ENCODE results near the gene LRRC55. TPM values are rescaled to one million over a fixed set of nuclear protein-coding genes. Genes with fewer than 3 reads are reported as not detected.

The LRRC55 gene
- polyA plus RNA-seq, 2 of the 4 experiments (the other 2 are of a cell fraction): 0.01 TPM; not detected in 1

GRCh38 chr11:57196596-57196995, 14.8 kb downstream of the LRRC55 start:
- ChIA-PET CTCF (no interaction called here), POLR2A (no interaction called here)
- 89% methylated on average over 6 of the region's 6 CpGs for WGBS (ENCODE audit: missing lambda C conversion rate)
- ATAC-seq (no peak), FAIRE-seq (no peak), DNase-seq (ENCODE audit: low read depth in 1 of 2, low spot score in 1 of 2) (no peak)
- Histone ChIP-seq H3K27ac (no peak overlapping the region), H3K9me3 (0 out of 3 replicates have a peak, but pooled peaks cover 4% of the 10 kb centered on the region), H3K4me1 (no peaks in the 10 kb centered on the region), H3K4me2 (no peak overlapping the region), H3K4me3 (no peak overlapping the region)
- TF ChIP-seq CBX2 (IDR thresholded peaks at IDR 0.05; ENCODE audit: borderline replicate concordance, low read depth) (no peak), MAFK (IDR thresholded peaks at IDR 0.05; ENCODE audit: partially characterized antibody) (no peak), ZNF302 (CRISPR knock-in tag; IDR thresholded peaks at IDR 0.05) (no peak), EP300 (IDR thresholded peaks at IDR 0.05) (no peak), HOXB5 (CRISPR knock-in tag; IDR thresholded peaks at IDR 0.05) (no peak), CHD4 (IDR thresholded peaks at IDR 0.05; ENCODE audit: borderline replicate concordance) (no peak), FOXS1 (CRISPR knock-in tag; IDR thresholded peaks at IDR 0.05) (no peak), NR3C1 (IDR thresholded peaks at IDR 0.05) (no peak), EHMT2 (IDR thresholded peaks at IDR 0.05; ENCODE audit: low read depth) (no peak), EHF (CRISPR knock-in tag; IDR thresholded peaks at IDR 0.05) (no peak), TFCP2L1 (CRISPR knock-in tag; IDR thresholded peaks at IDR 0.05) (no peak), TP53 (CRISPR knock-in tag; IDR thresholded peaks at IDR 0.05) (no peak)

DNA sequence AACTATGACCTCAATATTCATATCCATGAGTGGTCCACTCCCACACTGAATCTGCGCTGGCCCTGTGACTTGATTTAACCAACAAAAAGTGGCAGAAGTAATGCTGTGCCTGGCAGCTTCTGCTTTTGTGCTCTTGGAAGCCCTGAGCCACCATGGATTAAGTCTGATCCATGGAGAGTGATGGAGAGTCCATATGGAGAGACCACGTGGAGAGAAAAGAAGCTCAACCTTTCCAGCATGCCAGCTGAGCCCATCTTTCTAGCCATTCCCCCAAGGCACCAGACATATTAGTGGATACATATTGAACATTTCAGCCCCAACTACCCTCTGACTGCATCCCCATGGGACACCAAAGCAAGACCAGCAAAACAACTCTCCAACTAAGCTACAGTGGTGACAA, 16.0 kb downstream of the LRRC55 start:
- no peak overlapping the region for H3K27ac ChIP-seq
- H3K9me3 ChIP-seq: 0 out of 3 replicates have a peak, but pooled peaks cover 4% of the 10 kb centered on the region
- H3K4me3 ChIP-seq: no peak overlapping the region
- ChIA-PET CTCF (interaction anchor here (0.9 to 1.2 kb wide), 3 partner anchors 8 to 51 kb away, joined by 3 read pairs; no protein-coding TSS in a partner anchor), POLR2A (interaction anchor here (1.6 kb wide), 1 partner anchor 9 kb away, joined by 3 read pairs; no protein-coding TSS in a partner anchor)
- ATAC-seq: no peak
- 66% methylated on average over 2 of the region's 2 CpGs for WGBS (ENCODE audit: missing lambda C conversion rate)
- no peaks in the 10 kb centered on the region for H3K4me1 ChIP-seq
- TF ChIP-seq E2F6 (IDR thresholded peaks at IDR 0.05; ENCODE audit: borderline replicate concordance, low read depth) (no peak), HOXA7 (CRISPR knock-in tag; IDR thresholded peaks at IDR 0.05) (no peak)
- DNase-seq (ENCODE audit: low read depth in 1 of 2, low spot score in 1 of 2): no peak
- no peak for FAIRE-seq
- H3K4me2 ChIP-seq: no peak overlapping the region

GRCh38 chr11:57199330-57199729, 17.6 kb downstream of the LRRC55 start:
- TF ChIP-seq MAZ (IDR thresholded peaks at IDR 0.05; ENCODE audit: borderline replicate concordance, low read depth, low read length) (no peak), ZFP36 (IDR thresholded peaks at IDR 0.05; ENCODE audit: borderline replicate concordance, partially characterized antibody) (no peak), CBX2 (IDR thresholded peaks at IDR 0.05; ENCODE audit: borderline replicate concordance, low read depth) (no peak), BCL3 (IDR thresholded peaks at IDR 0.05) (no peak), NPAS2 (CRISPR knock-in tag; IDR thresholded peaks at IDR 0.05; ENCODE audit: borderline replicate concordance) (no peak), HOXB5 (CRISPR knock-in tag; IDR thresholded peaks at IDR 0.05) (no peak), GATA3 (IDR thresholded peaks at IDR 0.05; ENCODE audit: borderline replicate concordance) (no peak), EHF (CRISPR knock-in tag; IDR thresholded peaks at IDR 0.05) (no peak), CHD4 (IDR thresholded peaks at IDR 0.05; ENCODE audit: borderline replicate concordance) (no peak), BHLHE40 (IDR thresholded peaks at IDR 0.05; ENCODE audit: low read depth, low read length) (no peak), RCOR1 (IDR thresholded peaks at IDR 0.05; ENCODE audit: low read depth, low read length) (no peak)
- DNase-seq (ENCODE audit: low read depth in 1 of 2, low spot score in 1 of 2) (no peak), FAIRE-seq (no peak), ATAC-seq (no peak)
- POLR2A ChIA-PET: no interaction called here
- Histone ChIP-seq H3K4me1 (no peaks in the 10 kb centered on the region), H3K27ac (no peak overlapping the region), H3K4me3 (no peak overlapping the region), H3K4me2 (no peak overlapping the region), H3K9me3 (0 out of 3 replicates have a peak, but pooled peaks cover under 1% of the 10 kb centered on the region)
- CTCF ChIA-PET: interaction anchor here (0.9 kb wide), 1 partner anchor 11 kb away, joined by 3 read pairs; no protein-coding TSS in a partner anchor
- 91% methylated on average over 11 of the region's 11 CpGs for WGBS (ENCODE audit: missing lambda C conversion rate)
